Calu3 (cell line): ENCODE data around the gene LIAS. TPM values are rescaled to one million over a fixed set of nuclear protein-coding genes. Genes with fewer than 3 reads are reported as not detected.

ENCODE experiments used
- BruUV-seq: library from RNA; stranded (reverse); fragments of 400-500 nt; replicated peaks from 2 replicates; lab custom pipeline; 2021; lab: Mats Ljungman, UMichigan
- CTCF ChIA-PET: fragments of 300-600 bp; sonication (Branson Sonifier 250); formaldehyde crosslinking; loops from one replicate; lab custom pipeline; 2022; ENCODE audit warnings: antibody characterized with exemption; lab: Charles Lee
- DNase-seq: peaks from one replicate; pipeline ENCODE4 v3.0.0; 2022
- H3K27ac Mint-ChIP-seq: one replicate; pipeline ENCODE4 v1.8.0; 2022; ENCODE audit warnings: mixed read lengths; ENCODE audit not compliant: unreplicated experiment
- H3K27me3 Mint-ChIP-seq: one replicate; pipeline ENCODE4 v1.8.0; 2022; ENCODE audit warnings: mixed read lengths; ENCODE audit not compliant: unreplicated experiment
- H3K36me3 Mint-ChIP-seq: one replicate; pipeline ENCODE4 v1.8.0; 2022; ENCODE audit warnings: mild to moderate bottlenecking, moderate library complexity, mixed read lengths; ENCODE audit not compliant: insufficient read depth, unreplicated experiment
- H3K4me1 Mint-ChIP-seq: one replicate; pipeline ENCODE4 v1.8.0; 2022; ENCODE audit warnings: mild to moderate bottlenecking, low read depth, mixed read lengths; ENCODE audit not compliant: unreplicated experiment
- H3K4me3 Mint-ChIP-seq: one replicate; pipeline ENCODE4 v1.8.0; 2022; ENCODE audit warnings: mild to moderate bottlenecking, low read depth, moderate library complexity, mixed read lengths; ENCODE audit not compliant: unreplicated experiment
- H3K9me3 Mint-ChIP-seq: one replicate; pipeline ENCODE4 v1.8.0; 2022; ENCODE audit warnings: low read depth, mixed read lengths; ENCODE audit not compliant: unreplicated experiment
- intact Hi-C: fragments of 100-400 bp; cut with micrococcal nuclease; formaldehyde crosslinking; loops from one replicate; pipeline ENCODE4 v1.10.0; 2022; ENCODE audit not compliant: unreplicated experiment
- total RNA-seq: library from RNA; stranded (reverse); gene quantifications from 2 replicates; pipeline ENCODE4 v1.2.3, GENCODE V29; 2022
- TF ChIP-seq, protein P1 (sequence below): fragments of 200-600 bp; IDR thresholded peaks from one replicate; pipeline ENCODE4 v1.8.0; 2022; ENCODE audit warnings: antibody characterized with exemption; ENCODE audit not compliant: unreplicated experiment

LIAS gene
- total RNA-seq, 1 experiment from 2014 or later: 10.0 TPM

- Mint-ChIP-seq H3K36me3 (peaks cover 56% of the 10 kb centered on the region), H3K9me3 (no peaks in the 10 kb centered on the region), H3K27ac (no peak overlapping the region), H3K27me3 (no peaks in the 10 kb centered on the region), H3K4me1 (peaks cover 3% of the 10 kb centered on the region), H3K4me3 (no peak overlapping the region)
- intact Hi-C loops: loop anchor here (10.0 kb wide), 1 partner anchor 97 kb away; no protein-coding TSS in a partner anchor
- BruUV-seq: no TSS peak
- no peak for DNase-seq
- TF ChIP-seq, protein P1, sequence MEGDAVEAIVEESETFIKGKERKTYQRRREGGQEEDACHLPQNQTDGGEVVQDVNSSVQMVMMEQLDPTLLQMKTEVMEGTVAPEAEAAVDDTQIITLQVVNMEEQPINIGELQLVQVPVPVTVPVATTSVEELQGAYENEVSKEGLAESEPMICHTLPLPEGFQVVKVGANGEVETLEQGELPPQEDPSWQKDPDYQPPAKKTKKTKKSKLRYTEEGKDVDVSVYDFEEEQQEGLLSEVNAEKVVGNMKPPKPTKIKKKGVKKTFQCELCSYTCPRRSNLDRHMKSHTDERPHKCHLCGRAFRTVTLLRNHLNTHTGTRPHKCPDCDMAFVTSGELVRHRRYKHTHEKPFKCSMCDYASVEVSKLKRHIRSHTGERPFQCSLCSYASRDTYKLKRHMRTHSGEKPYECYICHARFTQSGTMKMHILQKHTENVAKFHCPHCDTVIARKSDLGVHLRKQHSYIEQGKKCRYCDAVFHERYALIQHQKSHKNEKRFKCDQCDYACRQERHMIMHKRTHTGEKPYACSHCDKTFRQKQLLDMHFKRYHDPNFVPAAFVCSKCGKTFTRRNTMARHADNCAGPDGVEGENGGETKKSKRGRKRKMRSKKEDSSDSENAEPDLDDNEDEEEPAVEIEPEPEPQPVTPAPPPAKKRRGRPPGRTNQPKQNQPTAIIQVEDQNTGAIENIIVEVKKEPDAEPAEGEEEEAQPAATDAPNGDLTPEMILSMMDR: no peak
- CTCF ChIA-PET: no interaction called here
These were observed 7.3 kb upstream of the LIAS start for GRCh38 chr4:39451423-39452023.

GRCh38 chr4:39452153-39452859, 6.5 kb upstream of the LIAS start:
- CTCF ChIA-PET: no interaction called here
- Mint-ChIP-seq H3K27ac (no peak overlapping the region), H3K4me3 (no peak overlapping the region), H3K27me3 (no peaks in the 10 kb centered on the region), H3K9me3 (no peaks in the 10 kb centered on the region), H3K36me3 (peaks cover 58% of the 10 kb centered on the region), H3K4me1 (peaks cover 9% of the 10 kb centered on the region)
- intact Hi-C loops: loop anchor here (10.0 kb wide), 1 partner anchor 98 kb away; no protein-coding TSS in a partner anchor
- TF ChIP-seq, protein P1: no peak
- BruUV-seq: no TSS peak
- DNase-seq: no peak

- Mint-ChIP-seq H3K4me3 (no peak overlapping the region), H3K27ac (no peak overlapping the region), H3K27me3 (no peaks in the 10 kb centered on the region), H3K9me3 (no peaks in the 10 kb centered on the region), H3K36me3 (peaks cover 65% of the 10 kb centered on the region), H3K4me1 (peaks cover 9% of the 10 kb centered on the region)
- no TSS peak for BruUV-seq
- DNase-seq: no peak
- TF ChIP-seq, protein P1: no peak
- intact Hi-C loops: loop anchor here (10.0 kb wide), 1 partner anchor 98 kb away; no protein-coding TSS in a partner anchor
- CTCF ChIA-PET: no interaction called here
These were observed 5.8 kb upstream of the LIAS start for GRCh38 chr4:39452860-39453587.

GRCh38 chr4:39453738-39454137, 5.1 kb upstream of the LIAS start:
- CTCF ChIA-PET: no interaction called here
- peaks cover 72% of the 10 kb centered on the region for H3K36me3 Mint-ChIP-seq

More at GRCh38 chr4:39453738-39454137, 5.1 kb upstream of the LIAS start:
- no TSS peak for BruUV-seq
- no peak for DNase-seq
- TF ChIP-seq, protein P1: no peak
- Mint-ChIP-seq H3K4me1 (peaks cover 9% of the 10 kb centered on the region), H3K4me3 (no peak overlapping the region), H3K27me3 (no peaks in the 10 kb centered on the region), H3K27ac (no peak overlapping the region), H3K9me3 (no peaks in the 10 kb centered on the region)
- intact Hi-C loops: loop anchor here (10.0 kb wide), 1 partner anchor 99 kb away; no protein-coding TSS in a partner anchor
